BJ (cell line): ENCODE measurements around the gene ADGRV1. TPM values are rescaled to one million over a fixed set of nuclear protein-coding genes. Genes with fewer than 3 reads are reported as not detected.
"Not testable (repeated sequence)": the region's sequence is repeated elsewhere in the genome, so short reads cannot be mapped to it uniquely, and the experiment has no call there.

ENCODE experiments used
- CTCF ChIA-PET: fragments of 350-600 bp; formaldehyde crosslinking; extraction: SDS; loops from one replicate; lab custom pipeline; 2021; ENCODE audit warnings: antibody characterized with exemption, inconsistent platforms; lab: Yijun Ruan, JAX
- POLR2A ChIA-PET: fragments of 300-600 bp; sonication (Branson Sonifier 250); formaldehyde crosslinking; extraction: SDS; loops from one replicate; lab custom pipeline; 2021; ENCODE audit warnings: antibody characterized with exemption; lab: Charles Lee
- DNase-seq: peaks from one replicate; pipeline ENCODE4 v3.0.0-alpha.2; 2011; ENCODE audit warnings: low read depth
- H3K27me3 ChIP-seq: 2 replicates; pipeline ENCODE4 v1.6.0; 2011; ENCODE audit warnings: low read length; ENCODE audit not compliant: control insufficient read depth, insufficient read depth
- H3K36me3 ChIP-seq: 2 replicates; pipeline ENCODE4 v1.5.1; 2011; ENCODE audit warnings: low read length; ENCODE audit not compliant: control insufficient read depth, insufficient read depth
- H3K4me3 ChIP-seq: 2 replicates; pipeline ENCODE4 v1.5.1; 2011; ENCODE audit warnings: low read depth, mild to moderate bottlenecking, control low read depth, low read length
- CTCF ChIP-seq: IDR thresholded peaks from 2 replicates; pipeline ENCODE4 v1.5.1; 2011; ENCODE audit warnings: low read depth, mild to moderate bottlenecking, control low read depth, inconsistent platforms, low read length, moderate library complexity; ENCODE audit not compliant: insufficient read depth
- polyA plus RNA-seq: library from polyadenylated mRNA; depleted of rRNA; stranded (reverse); fragments of >200 nt; gene quantifications from 2 replicates; pipeline ENCODE4 v1.2.3, GENCODE V29; 2011

ADGRV1 gene
- polyA plus RNA-seq, 1 experiment: 0.15 TPM

- DNase-seq: no peak
- H3K27me3 ChIP-seq: no peaks in the 10 kb centered on the region
- TF ChIP-seq CTCF: no peak
- no peak overlapping the region for H3K4me3 ChIP-seq
- CTCF ChIA-PET: no interaction called here
- POLR2A ChIA-PET: no interaction called here
- no peaks in the 10 kb centered on the region for H3K36me3 ChIP-seq
These were observed 479.7 kb downstream of the ADGRV1 start for GRCh38 chr5:91038180-91038808.

GRCh38 chr5:91041132-91041531 is 482.5 kb downstream of the ADGRV1 start:
- CTCF ChIA-PET, H3K36me3 ChIP-seq, POLR2A ChIA-PET, H3K4me3 ChIP-seq, H3K27me3 ChIP-seq, DNase-seq: not testable (repeated sequence)

DNA sequence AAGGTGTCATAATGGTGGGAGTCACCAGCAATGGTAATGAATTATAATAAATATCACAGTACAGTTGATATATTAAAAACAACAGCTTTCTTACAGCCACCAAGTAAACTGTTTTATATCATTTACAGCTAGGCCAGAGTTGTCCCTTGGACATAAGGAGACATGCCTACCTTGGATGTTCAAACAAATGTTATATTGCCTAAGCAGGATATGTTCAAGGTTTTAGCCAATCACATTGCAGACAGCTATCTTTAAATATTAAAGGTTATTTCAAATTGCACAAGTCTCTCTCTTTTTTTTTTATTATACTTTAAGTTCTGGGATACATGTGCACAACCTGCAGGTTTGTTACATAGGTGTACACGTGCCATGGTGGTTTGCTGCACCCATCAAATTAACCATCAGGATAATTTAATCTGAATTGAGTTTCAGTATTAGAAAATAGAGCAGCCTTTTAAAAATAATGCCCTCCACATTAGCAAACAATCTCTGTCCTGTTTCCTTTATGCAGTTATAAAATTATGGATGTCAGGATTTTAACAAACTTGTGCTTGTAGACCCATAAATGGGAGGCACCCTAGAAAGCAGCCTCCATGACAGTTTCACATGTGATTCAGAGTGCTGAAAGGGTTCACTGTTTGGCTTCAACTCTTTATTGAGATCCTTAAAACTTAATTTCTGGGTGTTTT is 483.8 kb downstream of the ADGRV1 start:
- Histone ChIP-seq H3K27me3 (0 out of 2 replicates have a peak, but pooled peaks cover 1% of the 10 kb centered on the region), H3K4me3 (no peak overlapping the region), H3K36me3 (no peaks in the 10 kb centered on the region)
- no peak for DNase-seq
- ChIA-PET CTCF (interaction anchor here (1.0 kb wide), 1 partner anchor 11 kb away, joined by 3 read pairs; no protein-coding TSS in a partner anchor), POLR2A (no interaction called here)
- no peak for TF ChIP-seq CTCF

GRCh38 chr5:91042936-91043255 is 484.3 kb downstream of the ADGRV1 start:
- Histone ChIP-seq H3K36me3 (no peaks in the 10 kb centered on the region), H3K27me3 (0 out of 2 replicates have a peak, but pooled peaks cover 1% of the 10 kb centered on the region), H3K4me3 (no peak overlapping the region)
- ChIA-PET POLR2A (no interaction called here), CTCF (interaction anchor here (1.0 kb wide), 1 partner anchor 10 kb away, joined by 3 read pairs; no protein-coding TSS in a partner anchor)
- no peak for TF ChIP-seq CTCF
- no peak for DNase-seq

DNA sequence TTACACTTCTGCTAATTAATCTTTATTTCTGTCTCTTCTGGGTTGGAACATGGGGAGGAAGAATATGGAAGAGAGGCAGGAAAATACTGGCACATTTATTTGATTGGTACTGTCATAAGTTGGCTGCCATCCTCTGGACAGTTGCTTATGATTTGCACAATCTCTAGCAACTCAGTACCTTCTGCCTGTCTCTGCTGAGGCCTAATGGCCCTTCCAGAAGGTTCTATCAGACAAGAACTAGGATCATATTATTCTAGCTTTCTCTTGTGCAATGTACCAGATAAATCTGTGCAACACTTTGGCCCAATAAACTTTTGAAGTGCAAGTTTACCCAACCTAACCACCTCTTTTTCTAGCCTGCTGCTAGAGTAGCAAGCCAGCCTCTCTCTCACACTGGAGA is 489.5 kb downstream of the ADGRV1 start:
- H3K4me3 ChIP-seq: no peak overlapping the region
- ChIA-PET POLR2A (no interaction called here), CTCF (interaction anchor here (0.7 to 1.0 kb wide), 2 partner anchors 8 to 9 kb away, joined by 3 read pairs; no protein-coding TSS in a partner anchor)
- no peak for DNase-seq
- TF ChIP-seq CTCF: no peak
- 0 out of 2 replicates have a peak, but pooled peaks cover 1% of the 10 kb centered on the region for H3K27me3 ChIP-seq
- H3K36me3 ChIP-seq: no peaks in the 10 kb centered on the region
